ENCODE results near the gene ZFAND5. TPM values are rescaled to one million over a fixed set of nuclear protein-coding genes. Genes with fewer than 3 reads are reported as not detected.

Gene ZFAND5
- polyA plus RNA-seq, 2 of the 4 experiments (the other 2 are of a cell fraction): 135 to 234 TPM

GRCh38 chr9:72364679-72365524, at the start of gene ZFAND5 (continued):
- TF ChIP-seq REST (IDR thresholded peaks at IDR 0.05): no peak
- peak; percentile 95 for TF ChIP-seq POLR2A (IDR thresholded peaks at IDR 0.05; ENCODE audit: low read length)
- no peak for TF ChIP-seq ELK1 (IDR thresholded peaks at IDR 0.05; ENCODE audit: low read depth, low read length)
- TF ChIP-seq EP300 (IDR thresholded peaks at IDR 0.05): peak in 1 of 2 experiments; percentile 38; a peak in 2 of 5 replicates
- TF ChIP-seq MAFK (IDR thresholded peaks at IDR 0.05; ENCODE audit: partially characterized antibody): peak; percentile 93
- peak; percentile 46; the same call in 1 of the 2 replicates for TF ChIP-seq MYC (IDR thresholded peaks at IDR 0.05; ENCODE audit: borderline replicate concordance, low read length)

- Histone ChIP-seq H3K4me2 (no peak overlapping the region), H3K4me1 (peaks cover 7% of the 10 kb centered on the region; the same call in 1 of the 3 replicates), H3K27ac (no peak overlapping the region), H3K4me3 (no peak overlapping the region), H3K9me3 (no peaks in the 10 kb centered on the region)
- no peak for FAIRE-seq
- CTCF ChIA-PET: interaction anchor here (0.5 to 1.0 kb wide), 2 partner anchors 57 to 1378 kb away, joined by 3 read pairs; no protein-coding TSS in a partner anchor
- ATAC-seq: no peak
- WGBS (ENCODE audit: missing lambda C conversion rate): 91% methylated on average over 2 of the region's 2 CpGs
- no peak for TF ChIP-seq HDAC2 (IDR thresholded peaks at IDR 0.05)
- no peak for TF ChIP-seq CEBPB (IDR thresholded peaks at IDR 0.05)
- TF ChIP-seq CBX2 (IDR thresholded peaks at IDR 0.05; ENCODE audit: borderline replicate concordance, low read depth): no peak
- no peak for TF ChIP-seq JUNB (IDR thresholded peaks at IDR 0.05)
- no peak for TF ChIP-seq PBX3 (IDR thresholded peaks at IDR 0.05)
- TF ChIP-seq POLR2A (IDR thresholded peaks at IDR 0.05; ENCODE audit: low read length): no peak
- TF ChIP-seq MAFK (IDR thresholded peaks at IDR 0.05; ENCODE audit: partially characterized antibody): no peak
- POLR2A ChIA-PET: no interaction called here
- DNase-seq (ENCODE audit: low read depth in 1 of 2, low spot score in 1 of 2): no peak
Measured at GRCh38 chr9:72412483-72413040, 47.6 kb upstream of the ZFAND5 start.

- no peak overlapping the region for H3K27ac ChIP-seq
- FAIRE-seq (no peak), DNase-seq (ENCODE audit: low read depth in 1 of 2, low spot score in 1 of 2) (no peak), ATAC-seq (no peak)
- H3K4me3 ChIP-seq: no peak overlapping the region
- ChIA-PET POLR2A (no interaction called here), CTCF (no interaction called here)
- H3K9me3 ChIP-seq: no peaks in the 10 kb centered on the region
- peaks cover 14% of the 10 kb centered on the region for H3K4me1 ChIP-seq
- TF ChIP-seq HOXB5 (CRISPR knock-in tag; IDR thresholded peaks at IDR 0.05) (no peak), SREBF2 (IDR thresholded peaks at IDR 0.05) (no peak), FOSB (CRISPR knock-in tag; IDR thresholded peaks at IDR 0.05) (no peak), ZC3H11A (IDR thresholded peaks at IDR 0.05) (no peak), JUN (IDR thresholded peaks at IDR 0.05) (no peak), USF2 (IDR thresholded peaks at IDR 0.05) (no peak), CHD4 (IDR thresholded peaks at IDR 0.05; ENCODE audit: borderline replicate concordance) (no peak), POLR2A (IDR thresholded peaks at IDR 0.05; ENCODE audit: low read length) (no peak), FOXS1 (CRISPR knock-in tag; IDR thresholded peaks at IDR 0.05) (no peak), GATA3 (IDR thresholded peaks at IDR 0.05; ENCODE audit: borderline replicate concordance) (no peak), CTCF (IDR thresholded peaks at IDR 0.05) (no peak)
- H3K4me2 ChIP-seq: no peak overlapping the region
- WGBS (ENCODE audit: missing lambda C conversion rate): 91% methylated on average over 1 of the region's 1 CpG
Measured at GRCh38 chr9:72410214-72410613, 45.2 kb upstream of the ZFAND5 start.
